Muscle of leg (tissue), 11 donors: Measurements from ENCODE around the gene TLX2. TPM values are rescaled to one million over a fixed set of nuclear protein-coding genes. Genes with fewer than 3 reads are reported as not detected.

Experiments used
- DNase-seq: peaks from one replicate; pipeline ENCODE4 v3.0.0; 2013
- H3K27ac ChIP-seq: one replicate; pipeline ENCODE4 v1.5.1; 2013; ENCODE audit warnings: mild to moderate bottlenecking, low read length, control low read depth
- H3K27me3 ChIP-seq: one replicate; pipeline ENCODE4 v1.6.1; 2013; ENCODE audit warnings: low read length; ENCODE audit not compliant: control insufficient read depth, insufficient read depth
- H3K36me3 ChIP-seq: one replicate; pipeline ENCODE4 v1.6.1; 2013; ENCODE audit warnings: low read length; ENCODE audit not compliant: control insufficient read depth, insufficient read depth
- H3K4me1 ChIP-seq: one replicate; pipeline ENCODE4 v1.6.1; 2013; ENCODE audit warnings: low read length; ENCODE audit not compliant: control insufficient read depth, insufficient read depth
- H3K4me3 ChIP-seq: one replicate; pipeline ENCODE4 v1.5.1; 2013; ENCODE audit warnings: low read length, control low read depth
- H3K9me3 ChIP-seq: replicated peaks from 2 replicates; pipeline ENCODE4 v1.6.1; 2013; ENCODE audit warnings: low read depth, low read length; ENCODE audit not compliant: control insufficient read depth
- WGBS: methylation state at CpG from one replicate; pipeline ENCODE4 v1.1.5; 2013; ENCODE audit warnings: missing lambda C conversion rate; ENCODE audit not compliant: insufficient coverage; 5-methylcytosine and 5-hydroxymethylcytosine counted together
- polyA plus RNA-seq, 8 donors: library from polyadenylated mRNA; unstranded; fragments of 120-200 nt; gene quantifications; one replicate each; pipeline versions ENCODE4 v1.2.1 to v1.2.3, GENCODE V29; 2013; ENCODE audit warnings: inconsistent platforms in 1 of 8, low replicate concordance in 1 of 8; ENCODE audit not compliant: insufficient read length in 8 of 8, insufficient read depth in 1 of 8
- total RNA-seq: library from RNA; stranded (reverse); fragments of 120-200 nt; gene quantifications from one replicate; pipeline ENCODE4 v1.2.4, GENCODE V29; 2013

The TLX2 gene
- total and polyA plus RNA-seq, 9 donors = 0.14 TPM; not detected in 8

- DNase-seq = peak; percentile 5
- Histone ChIP-seq H3K9me3 (no peaks in the 10 kb centered on the region), H3K36me3 (peaks cover 49% of the 10 kb centered on the region), H3K27me3 (peaks cover 3% of the 10 kb centered on the region), H3K27ac (no peak overlapping the region), H3K4me1 (peaks cover 25% of the 10 kb centered on the region), H3K4me3 (no peak overlapping the region)
- 80% methylated on average over 1 of the region's 9 CpGs for WGBS
These were observed 13.5 kb downstream of the TLX2 start for GRCh38 chr2:74527741-74528140.

- 8% methylated on average over 24 of the region's 29 CpGs for WGBS
- DNase-seq = peak; percentile 16
- peak overlapping the region; percentile 96 for H3K27ac ChIP-seq
- H3K9me3 ChIP-seq = no peaks in the 10 kb centered on the region
- H3K4me3 ChIP-seq = peak overlapping the region; percentile 99
- H3K27me3 ChIP-seq = no peaks in the 10 kb centered on the region
- peaks cover 25% of the 10 kb centered on the region for H3K4me1 ChIP-seq
- H3K36me3 ChIP-seq = peaks cover 56% of the 10 kb centered on the region
These were observed 14.5 kb downstream of the TLX2 start for GRCh38 chr2:74528600-74529356.

GRCh38 chr2:74529357-74530238, 15.3 kb downstream of the TLX2 start, which contains the start of the genes AUP1 and HTRA2:
AUP1 (minus strand) TSS chr2:74529706; CDS start chr2:74529629, 77 bp downstream.
HTRA2 (plus strand) TSS chr2:74529933; CDS start chr2:74530007, 74 bp downstream.
- under 1% methylated on average over 86 of the region's 87 CpGs for WGBS
- peaks cover 25% of the 10 kb centered on the region for H3K4me1 ChIP-seq
- peak; percentile 100 for DNase-seq

GRCh38 chr2:74530239-74531187, 16.3 kb downstream of the TLX2 start:
- Histone ChIP-seq H3K9me3 (no peaks in the 10 kb centered on the region), H3K27ac (peak overlapping the region; percentile 96), H3K4me3 (peak overlapping the region; percentile 99), H3K27me3 (no peaks in the 10 kb centered on the region), H3K36me3 (peaks cover 53% of the 10 kb centered on the region), H3K4me1 (peaks cover 25% of the 10 kb centered on the region)
- peak; percentile 62 for DNase-seq
- WGBS = under 1% methylated on average over 23 of the region's 54 CpGs

More at GRCh38 chr2:74529357-74530238, 15.3 kb downstream of the TLX2 start, which contains the start of the genes AUP1 and HTRA2:
- Histone ChIP-seq H3K27me3 (no peaks in the 10 kb centered on the region), H3K27ac (peak within 1 kb of the TSS; percentile 96), H3K4me3 (peak within 1 kb of the TSS; percentile 99), H3K36me3 (peaks cover 56% of the 10 kb centered on the region), H3K9me3 (no peaks in the 10 kb centered on the region)

- peaks cover 41% of the 10 kb centered on the region for H3K36me3 ChIP-seq
- no peak overlapping the region for H3K27ac ChIP-seq
- no peaks in the 10 kb centered on the region for H3K27me3 ChIP-seq
- no peak overlapping the region for H3K4me3 ChIP-seq
- peak; percentile 7 for DNase-seq
- WGBS = 86% methylated on average over 7 of the region's 7 CpGs
- H3K9me3 ChIP-seq = no peaks in the 10 kb centered on the region
- H3K4me1 ChIP-seq = peaks cover 25% of the 10 kb centered on the region
These were observed 17.4 kb downstream of the TLX2 start for GRCh38 chr2:74531666-74532065.

GRCh38 chr2:74532222-74532621, 18.0 kb downstream of the TLX2 start:
- Histone ChIP-seq H3K27ac (no peak overlapping the region), H3K36me3 (peaks cover 36% of the 10 kb centered on the region), H3K9me3 (no peaks in the 10 kb centered on the region), H3K4me1 (peaks cover 25% of the 10 kb centered on the region), H3K27me3 (no peaks in the 10 kb centered on the region), H3K4me3 (no peak overlapping the region)
- peak; percentile 65 for DNase-seq

GRCh38 chr2:74533464-74533863, 19.2 kb downstream of the TLX2 start:
- H3K36me3 ChIP-seq = peaks cover 23% of the 10 kb centered on the region
- peaks cover 20% of the 10 kb centered on the region for H3K4me1 ChIP-seq
- no peaks in the 10 kb centered on the region for H3K9me3 ChIP-seq
- no peaks in the 10 kb centered on the region for H3K27me3 ChIP-seq
- no peak for DNase-seq
- H3K27ac ChIP-seq = no peak overlapping the region
- WGBS = 94% methylated on average over 2 of the region's 4 CpGs
- no peak overlapping the region for H3K4me3 ChIP-seq

GRCh38 chr2:74534411-74534810, 20.2 kb downstream of the TLX2 start:
- peak; percentile 7 for DNase-seq
- Histone ChIP-seq H3K27me3 (no peaks in the 10 kb centered on the region), H3K4me3 (no peak overlapping the region), H3K27ac (no peak overlapping the region), H3K4me1 (peaks cover 13% of the 10 kb centered on the region), H3K9me3 (no peaks in the 10 kb centered on the region), H3K36me3 (peaks cover 22% of the 10 kb centered on the region)
- WGBS = 84% methylated on average over 9 of the region's 12 CpGs

- no peak for DNase-seq
- H3K36me3 ChIP-seq = peaks cover 22% of the 10 kb centered on the region
- H3K9me3 ChIP-seq = no peaks in the 10 kb centered on the region
- H3K4me3 ChIP-seq = no peak overlapping the region
- peaks cover 13% of the 10 kb centered on the region for H3K4me1 ChIP-seq
- no peaks in the 10 kb centered on the region for H3K27me3 ChIP-seq
- WGBS = 93% methylated on average over 10 of the region's 10 CpGs
- H3K27ac ChIP-seq = no peak overlapping the region
These were observed 21.3 kb downstream of the TLX2 start for GRCh38 chr2:74535440-74535965.
